Activated naive CD4-positive, alpha-beta T cell treated with anti-CD3 and anti-CD28 coated beads for 36 hours (primary cell): ENCODE results near the gene TNFRSF1B. TPM values are rescaled to one million over a fixed set of nuclear protein-coding genes. Genes with fewer than 3 reads are reported as not detected.

Experiments used
- CTCF ChIA-PET: fragments of 350-600 bp; sonication (Branson Sonifier 250); formaldehyde crosslinking; loops from one replicate; lab custom pipeline; 2021; ENCODE audit warnings: antibody characterized with exemption; lab: Charles Lee
- DNase-seq: peaks from one replicate; pipeline ENCODE4 v3.0.0-alpha.2; 2020
- H3K27ac Mint-ChIP-seq: one replicate; pipeline ENCODE4 v1.8.0; 2021; ENCODE audit warnings: mild to moderate bottlenecking, mixed read lengths
- H3K27me3 Mint-ChIP-seq: one replicate; pipeline ENCODE4 v1.8.0; 2021; ENCODE audit warnings: low read depth, mixed read lengths
- H3K36me3 Mint-ChIP-seq: one replicate; pipeline ENCODE4 v1.8.0; 2021; ENCODE audit warnings: low read depth, mixed read lengths
- H3K4me1 Mint-ChIP-seq: one replicate; pipeline ENCODE4 v1.8.0; 2021; ENCODE audit warnings: low read depth, mixed read lengths
- H3K4me3 Mint-ChIP-seq: one replicate; pipeline ENCODE4 v1.8.0; 2021; ENCODE audit warnings: mild to moderate bottlenecking, moderate library complexity, mixed read lengths
- H3K9me3 Mint-ChIP-seq: one replicate; pipeline ENCODE4 v1.8.0; 2021; ENCODE audit warnings: mixed read lengths
- intact Hi-C: fragments of 100-400 bp; cut with micrococcal nuclease; formaldehyde crosslinking; loops from one replicate; pipeline ENCODE4 v1.15.1; 2023
- total RNA-seq, 2 experiments: library from RNA; stranded (reverse); gene quantifications; one replicate each; pipeline ENCODE4 v1.2.3, GENCODE V29; 2021

TNFRSF1B gene
- total RNA-seq, 2 experiments from 2014 or later, result 69.4 to 75.7 TPM

DNA sequence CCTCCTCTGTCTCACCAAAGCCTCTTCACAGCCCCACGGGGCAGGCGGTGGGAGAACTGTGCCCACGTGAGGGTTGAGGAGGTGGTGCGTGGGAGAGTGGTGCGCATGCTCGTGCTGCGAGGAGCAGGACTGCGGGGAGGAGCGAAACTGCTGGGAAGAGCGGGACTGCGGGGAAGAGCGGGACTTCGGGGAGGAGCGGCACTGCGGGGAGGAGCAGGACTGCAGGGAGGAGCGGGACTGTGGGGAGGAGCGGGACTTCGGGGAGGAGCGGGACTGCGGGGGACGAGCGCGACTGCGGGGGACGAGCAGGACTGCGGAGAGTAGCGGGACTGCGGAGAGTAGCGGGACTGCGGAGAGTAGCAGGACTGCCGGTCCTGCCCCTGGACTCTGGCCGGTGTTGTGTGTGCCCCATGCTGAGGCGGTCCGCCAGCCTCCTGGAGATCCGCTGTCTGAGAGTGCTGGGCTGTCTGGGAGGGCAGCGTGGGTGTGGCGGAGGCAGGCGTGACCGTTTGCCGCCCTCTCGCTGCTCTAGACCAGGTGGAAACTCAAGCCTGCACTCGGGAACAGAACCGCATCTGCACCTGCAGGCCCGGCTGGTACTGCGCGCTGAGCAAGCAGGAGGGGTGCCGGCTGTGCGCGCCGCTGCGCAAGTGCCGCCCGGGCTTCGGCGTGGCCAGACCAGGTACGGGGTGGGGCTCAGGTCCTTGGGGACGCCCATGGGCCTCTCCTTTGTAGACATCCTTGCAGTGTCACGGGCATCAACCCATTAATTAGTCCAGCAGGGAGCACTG, 24.6 kb downstream of the TNFRSF1B start:
- CTCF ChIA-PET, result interaction anchor here (2.4 kb wide), 1 partner anchor 67 kb away, joined by 6 read pairs; no protein-coding TSS in a partner anchor
- peaks cover 41% of the 10 kb centered on the region for H3K36me3 Mint-ChIP-seq
- H3K9me3 Mint-ChIP-seq, result no peaks in the 10 kb centered on the region
- no peak overlapping the region for H3K4me3 Mint-ChIP-seq
- DNase-seq, result no peak
- no peak overlapping the region for H3K27ac Mint-ChIP-seq
- peaks cover 14% of the 10 kb centered on the region for H3K4me1 Mint-ChIP-seq
- no peaks in the 10 kb centered on the region for H3K27me3 Mint-ChIP-seq
- intact Hi-C loops, result no loop called here

GRCh38 chr1:12194666-12195216, 27.9 kb downstream of the TNFRSF1B start:
- intact Hi-C loops, result no loop called here
- H3K36me3 Mint-ChIP-seq, result peaks cover 38% of the 10 kb centered on the region
- H3K4me1 Mint-ChIP-seq, result peaks cover 9% of the 10 kb centered on the region
- no peak for DNase-seq
- no peak overlapping the region for H3K4me3 Mint-ChIP-seq
- no peaks in the 10 kb centered on the region for H3K27me3 Mint-ChIP-seq
- H3K9me3 Mint-ChIP-seq, result no peaks in the 10 kb centered on the region
- no peak overlapping the region for H3K27ac Mint-ChIP-seq
- CTCF ChIA-PET, result no interaction called here

DNA sequence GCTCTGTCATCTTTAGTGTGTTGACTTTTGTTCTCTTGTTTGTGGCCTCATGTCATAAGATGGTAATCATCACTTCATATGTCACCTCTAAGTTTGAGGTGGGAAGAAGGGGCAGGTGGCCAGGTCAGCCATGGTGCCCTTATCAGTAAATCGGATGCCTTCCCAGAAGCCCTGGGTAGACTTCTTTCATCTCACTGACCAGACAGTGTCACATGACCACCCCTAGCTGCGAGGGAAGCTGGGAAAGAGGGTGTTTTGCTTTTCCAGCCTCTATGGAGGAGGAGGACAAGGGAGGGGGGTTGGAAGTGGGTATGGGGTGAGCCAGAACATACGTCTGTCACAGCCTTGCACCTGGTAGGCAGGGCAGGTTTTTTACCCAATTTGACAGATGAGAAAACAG, 28.6 kb downstream of the TNFRSF1B start:
- peak overlapping the region; percentile 25 for H3K27ac Mint-ChIP-seq
- no peak overlapping the region for H3K4me3 Mint-ChIP-seq
- H3K9me3 Mint-ChIP-seq, result no peaks in the 10 kb centered on the region
- H3K4me1 Mint-ChIP-seq, result peaks cover 9% of the 10 kb centered on the region
- DNase-seq, result no peak
- intact Hi-C loops, result no loop called here
- H3K36me3 Mint-ChIP-seq, result peaks cover 35% of the 10 kb centered on the region
- H3K27me3 Mint-ChIP-seq, result no peaks in the 10 kb centered on the region
- CTCF ChIA-PET, result no interaction called here

DNA sequence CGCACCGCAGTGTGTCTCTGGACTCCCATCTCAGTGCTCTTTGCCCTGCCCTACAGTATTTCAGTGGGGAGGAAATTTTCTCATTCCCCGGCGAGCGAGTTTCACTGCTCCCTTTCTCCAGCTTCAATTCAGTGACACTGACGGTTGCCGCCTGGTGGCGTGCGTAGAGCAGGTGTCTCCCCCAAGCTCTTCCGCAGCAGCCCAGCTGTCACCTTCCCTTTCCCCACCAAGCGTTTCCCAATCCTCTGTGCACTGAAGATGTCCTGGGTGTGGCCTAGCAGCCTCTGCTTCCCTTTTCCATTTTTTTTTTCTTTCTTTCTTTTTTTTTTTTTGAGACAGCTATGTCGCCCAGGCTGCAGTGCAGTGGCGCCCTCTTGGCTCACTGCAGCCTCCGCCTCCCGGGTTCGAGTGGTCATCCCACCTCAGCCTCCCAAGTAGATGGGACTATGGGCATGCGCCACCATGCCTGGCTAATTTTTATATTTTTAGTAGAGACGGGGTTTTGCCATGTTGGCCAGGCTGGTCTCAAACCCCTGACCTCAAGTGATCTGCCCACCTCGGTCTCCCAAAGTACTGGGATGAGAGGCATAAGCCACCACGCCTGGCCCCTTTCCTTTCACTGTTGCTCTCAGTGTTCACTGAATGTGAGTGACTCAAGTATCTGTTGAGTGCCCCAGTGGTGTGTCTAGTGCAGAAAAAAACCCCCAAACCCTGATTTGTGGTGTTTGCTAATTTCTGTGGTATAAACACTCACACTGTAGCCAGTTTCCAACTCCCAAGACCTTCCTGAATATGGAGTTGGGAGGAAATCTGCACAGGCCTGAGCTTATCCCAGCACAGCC, 30.1 kb downstream of the TNFRSF1B start:
- Mint-ChIP-seq H3K36me3 (peaks cover 31% of the 10 kb centered on the region), H3K27me3 (no peaks in the 10 kb centered on the region), H3K27ac (no peak overlapping the region)

DNA sequence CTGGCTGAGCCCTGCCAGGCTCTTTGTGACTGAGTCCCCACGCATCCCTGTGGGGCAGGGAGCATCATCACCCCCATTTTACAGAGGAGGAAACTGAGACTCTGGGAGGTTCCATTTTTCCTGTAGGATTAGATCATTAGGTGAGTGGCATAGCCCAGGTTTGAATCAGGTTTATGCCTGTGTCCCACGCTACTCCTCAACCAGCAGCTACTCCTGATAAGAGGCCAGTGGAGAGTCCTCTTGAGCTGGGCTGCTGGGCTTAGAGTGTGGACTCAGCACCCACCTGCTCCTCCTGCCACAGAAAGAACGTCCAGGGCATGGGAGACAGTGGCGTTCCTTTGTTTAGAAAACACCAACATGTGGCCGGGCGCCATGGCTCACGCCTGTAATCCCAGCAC, 30.7 kb downstream of the TNFRSF1B start:
- Mint-ChIP-seq H3K4me3 (no peak overlapping the region), H3K9me3 (no peaks in the 10 kb centered on the region), H3K27ac (no peak overlapping the region), H3K4me1 (peaks cover 19% of the 10 kb centered on the region), H3K27me3 (no peaks in the 10 kb centered on the region), H3K36me3 (peaks cover 34% of the 10 kb centered on the region)
- intact Hi-C loops, result no loop called here
- no peak for DNase-seq
- CTCF ChIA-PET, result interaction anchor here (1.0 to 2.8 kb wide), 3 partner anchors 11 to 75 kb away, joined by 3 to 32 read pairs (median 4); no protein-coding TSS in a partner anchor

More for the DNA sequence above, 30.1 kb downstream of the TNFRSF1B start:
- intact Hi-C loops, result no loop called here
- Mint-ChIP-seq H3K9me3 (no peaks in the 10 kb centered on the region), H3K4me3 (no peak overlapping the region), H3K4me1 (peaks cover 15% of the 10 kb centered on the region)
- peak; percentile 42 for DNase-seq
- CTCF ChIA-PET, result interaction anchor here (0.8 to 2.8 kb wide), 5 partner anchors 14 to 98 kb away, joined by 3 to 32 read pairs (median 4); no protein-coding TSS in a partner anchor

DNA sequence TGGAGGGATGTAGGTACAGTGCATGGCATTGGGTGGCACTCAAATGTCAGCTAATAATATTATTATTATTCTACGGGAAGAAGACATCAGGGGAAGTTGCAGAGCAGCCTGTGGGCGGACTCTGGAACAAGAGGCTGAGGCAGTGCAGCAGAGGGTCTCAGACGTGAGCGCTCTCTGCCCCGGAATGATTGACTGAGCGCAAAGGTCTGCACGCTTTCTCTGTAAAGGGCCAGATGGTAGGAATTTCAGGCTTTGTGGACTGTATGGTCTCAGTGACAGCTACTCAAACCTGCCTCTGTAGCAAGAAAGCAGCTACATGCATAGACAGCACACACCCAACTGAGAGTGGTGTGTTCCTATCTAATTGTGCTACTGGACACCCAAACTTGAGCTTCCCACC, 33.4 kb downstream of the TNFRSF1B start:
- intact Hi-C loops, result no loop called here
- CTCF ChIA-PET, result interaction anchor here (0.6 to 13.7 kb wide), 6 partner anchors 10 to 139 kb away, joined by 3 to 301 read pairs (median 4); no protein-coding TSS in a partner anchor
- Mint-ChIP-seq H3K4me1 (peaks cover 45% of the 10 kb centered on the region), H3K27me3 (no peaks in the 10 kb centered on the region), H3K36me3 (peaks cover 24% of the 10 kb centered on the region), H3K4me3 (no peak overlapping the region), H3K9me3 (no peaks in the 10 kb centered on the region), H3K27ac (no peak overlapping the region)
- DNase-seq, result no peak

- intact Hi-C loops, result no loop called here
- H3K4me3 Mint-ChIP-seq, result no peak overlapping the region
- no peaks in the 10 kb centered on the region for H3K9me3 Mint-ChIP-seq
- no peaks in the 10 kb centered on the region for H3K27me3 Mint-ChIP-seq
- CTCF ChIA-PET, result interaction anchor here (0.7 to 13.7 kb wide), 3 partner anchors 9 to 79 kb away, joined by 4 to 301 read pairs (median 4); no protein-coding TSS in a partner anchor
- DNase-seq, result no peak
- no peak overlapping the region for H3K27ac Mint-ChIP-seq
- peaks cover 18% of the 10 kb centered on the region for H3K36me3 Mint-ChIP-seq
- H3K4me1 Mint-ChIP-seq, result peaks cover 41% of the 10 kb centered on the region
Observed at GRCh38 chr1:12201352-12202189, 34.8 kb downstream of the TNFRSF1B start.

- no peaks in the 10 kb centered on the region for H3K9me3 Mint-ChIP-seq
- CTCF ChIA-PET, result interaction anchor here (0.7 to 13.7 kb wide), 2 partner anchors 23 to 80 kb away, joined by 3 to 301 read pairs; no protein-coding TSS in a partner anchor
- H3K27me3 Mint-ChIP-seq, result no peaks in the 10 kb centered on the region
- H3K4me3 Mint-ChIP-seq, result no peak overlapping the region
- peaks cover 17% of the 10 kb centered on the region for H3K36me3 Mint-ChIP-seq
- no peak overlapping the region for H3K27ac Mint-ChIP-seq
- H3K4me1 Mint-ChIP-seq, result peaks cover 38% of the 10 kb centered on the region
- no peak for DNase-seq
- intact Hi-C loops, result no loop called here
Observed at GRCh38 chr1:12202190-12202497, 35.4 kb downstream of the TNFRSF1B start.

GRCh38 chr1:12202577-12202976, 35.8 kb downstream of the TNFRSF1B start:
- Mint-ChIP-seq H3K27ac (peak overlapping the region; percentile 74), H3K36me3 (peaks cover 17% of the 10 kb centered on the region)
- intact Hi-C loops, result no loop called here

GRCh38 chr1:12203216-12204007, 36.6 kb downstream of the TNFRSF1B start:
- Mint-ChIP-seq H3K27ac (peak overlapping the region; percentile 74), H3K27me3 (no peaks in the 10 kb centered on the region), H3K4me3 (no peak overlapping the region), H3K4me1 (peaks cover 41% of the 10 kb centered on the region), H3K36me3 (peaks cover 17% of the 10 kb centered on the region), H3K9me3 (no peaks in the 10 kb centered on the region)
- intact Hi-C loops, result no loop called here
- DNase-seq, result no peak
- CTCF ChIA-PET, result interaction anchor here (13.7 kb wide), 1 partner anchor 81 kb away, joined by 301 read pairs; no protein-coding TSS in a partner anchor

More at GRCh38 chr1:12202577-12202976, 35.8 kb downstream of the TNFRSF1B start:
- Mint-ChIP-seq H3K27me3 (no peaks in the 10 kb centered on the region), H3K4me1 (peaks cover 38% of the 10 kb centered on the region), H3K4me3 (no peak overlapping the region), H3K9me3 (no peaks in the 10 kb centered on the region)
- DNase-seq, result no peak
- CTCF ChIA-PET, result interaction anchor here (0.7 to 13.7 kb wide), 2 partner anchors 24 to 80 kb away, joined by 3 to 301 read pairs; no protein-coding TSS in a partner anchor

- no peaks in the 10 kb centered on the region for H3K9me3 Mint-ChIP-seq
- intact Hi-C loops, result no loop called here
- H3K27me3 Mint-ChIP-seq, result no peaks in the 10 kb centered on the region
- H3K36me3 Mint-ChIP-seq, result peaks cover 17% of the 10 kb centered on the region
- peak; percentile 69 for DNase-seq
- peak overlapping the region; percentile 74 for H3K27ac Mint-ChIP-seq
- H3K4me1 Mint-ChIP-seq, result peaks cover 49% of the 10 kb centered on the region
- CTCF ChIA-PET, result interaction anchor here (13.7 kb wide), 1 partner anchor 82 kb away, joined by 301 read pairs; no protein-coding TSS in a partner anchor
- no peak overlapping the region for H3K4me3 Mint-ChIP-seq
Observed at GRCh38 chr1:12204140-12204539, 37.3 kb downstream of the TNFRSF1B start.
